Urinary bladder (tissue), 2 donors: ENCODE measurements around the gene PSMD3. TPM values are rescaled to one million over a fixed set of nuclear protein-coding genes. Genes with fewer than 3 reads are reported as not detected.

ENCODE experiments used
- polyA plus RNA-seq: library from polyadenylated mRNA; stranded (reverse); fragments of 200-250 nt; gene quantifications from one replicate; pipeline ENCODE4 v1.2.3, GENCODE V29; 2013
- small RNA-seq: library from RNA; depleted of rRNA; stranded (forward); fragments of <200 nt; gene quantifications from one replicate; pipeline ENCODE3, GENCODE V24; 2014
- total RNA-seq: library from RNA; depleted of rRNA; stranded (reverse); fragments of >200 nt; gene quantifications from one replicate; pipeline ENCODE4 v1.2.3, GENCODE V29; 2014
- donor health status: healthy.

Gene PSMD3
- total and polyA plus RNA-seq, 2 donors, result 36.0 to 80.6 TPM

Small RNA genes lying within 50 kb of the gene (small RNA-seq; reads per million reads assigned to genes)
- gene SNORD124, result 654 reads per million, percentile 99 among the genes with 10 or more reads in this experiment

Other genes with a start within 250 kb of the PSMD3 start
- gene GRB7, start 242.9 kb upstream of the PSMD3 start, total RNA-seq, result 2.9 TPM
- 2.7 TPM for gene GRB7, start 242.9 kb upstream of the PSMD3 start, polyA plus RNA-seq
- 1.2 TPM for gene IKZF3, start 116.5 kb upstream of the PSMD3 start, total RNA-seq
- gene IKZF3, start 116.5 kb upstream of the PSMD3 start, polyA plus RNA-seq, result 0.58 TPM
- not detected for gene ZPBP2, start 112.6 kb upstream of the PSMD3 start, total RNA-seq
- 0.06 TPM for gene ZPBP2, start 112.6 kb upstream of the PSMD3 start, polyA plus RNA-seq
- 14.2 TPM for gene GSDMB, start 62.2 kb upstream of the PSMD3 start, total RNA-seq
- gene GSDMB, start 62.2 kb upstream of the PSMD3 start, polyA plus RNA-seq, result 7.8 TPM
- gene ORMDL3, start 53.2 kb upstream of the PSMD3 start, total RNA-seq, result 59.8 TPM
- gene ORMDL3, start 53.2 kb upstream of the PSMD3 start, polyA plus RNA-seq, result 61.9 TPM
- gene LRRC3C, start 53.1 kb upstream of the PSMD3 start, total RNA-seq, result not detected
- not detected for gene LRRC3C, start 53.1 kb upstream of the PSMD3 start, polyA plus RNA-seq
- 0.21 TPM for gene GSDMA, start 17.8 kb upstream of the PSMD3 start, total RNA-seq
- gene GSDMA, start 17.8 kb upstream of the PSMD3 start, polyA plus RNA-seq, result 0.41 TPM
- not detected for gene CSF3, start 34.6 kb downstream of the PSMD3 start, total RNA-seq
- gene CSF3, start 34.6 kb downstream of the PSMD3 start, polyA plus RNA-seq, result 2.3 TPM
- gene MED24, start 73.6 kb downstream of the PSMD3 start, total RNA-seq, result 45.8 TPM
- gene MED24, start 73.6 kb downstream of the PSMD3 start, polyA plus RNA-seq, result 52.4 TPM
- gene THRA, start 82.2 kb downstream of the PSMD3 start, total RNA-seq, result 35.5 TPM
- gene THRA, start 82.2 kb downstream of the PSMD3 start, polyA plus RNA-seq, result 76.3 TPM
- gene NR1D1, start 119.8 kb downstream of the PSMD3 start, total RNA-seq, result 2.0 TPM
- gene NR1D1, start 119.8 kb downstream of the PSMD3 start, polyA plus RNA-seq, result 18.1 TPM
- 81.3 TPM for gene MSL1, start 141.2 kb downstream of the PSMD3 start, total RNA-seq
- gene MSL1, start 141.2 kb downstream of the PSMD3 start, polyA plus RNA-seq, result 70.9 TPM
- gene CASC3, start 159.7 kb downstream of the PSMD3 start, total RNA-seq, result 45.4 TPM
- 64.2 TPM for gene CASC3, start 159.7 kb downstream of the PSMD3 start, polyA plus RNA-seq
- gene RAPGEFL1, start 196.7 kb downstream of the PSMD3 start, total RNA-seq, result 8.0 TPM
- 10.9 TPM for gene RAPGEFL1, start 196.7 kb downstream of the PSMD3 start, polyA plus RNA-seq
- 10.4 TPM for gene WIPF2, start 238.5 kb downstream of the PSMD3 start, total RNA-seq
- gene WIPF2, start 238.5 kb downstream of the PSMD3 start, polyA plus RNA-seq, result 12.0 TPM